ENCODE measurements around the gene CNBD2.
"Not testable (repeated sequence)": the region's sequence is repeated elsewhere in the genome, so short reads cannot be mapped to it uniquely, and the experiment has no call there.

Gene CNBD2

GRCh38 chr20:36018208-36018988, 50.0 kb downstream of the CNBD2 start:
- DNase-seq (ENCODE audit: low read depth in 2 of 2): no peak

DNA sequence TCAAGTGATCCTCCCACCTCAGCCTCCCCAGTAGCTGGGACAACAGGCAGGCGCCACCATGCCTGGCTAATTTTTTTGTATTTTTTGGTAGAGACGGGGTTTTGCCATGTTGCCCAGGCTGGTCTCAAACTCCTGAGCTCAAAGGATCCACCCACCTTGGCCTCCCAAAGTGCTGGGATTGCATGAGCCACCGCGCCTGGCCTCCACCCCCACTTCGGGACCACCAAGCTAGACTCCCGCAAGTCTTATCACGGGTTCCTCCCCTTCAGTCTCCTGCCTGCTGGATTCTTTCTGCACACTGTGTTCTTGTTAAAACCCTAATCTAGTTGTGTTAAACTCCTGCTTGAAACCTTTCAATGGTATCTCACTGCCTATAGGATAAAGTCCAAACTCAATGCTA, 57.7 kb downstream of the CNBD2 start:
- not testable (repeated sequence) for DNase-seq (ENCODE audit: low read depth in 2 of 2)

- DNase-seq (ENCODE audit: low read depth in 2 of 2): no peak
These were observed 59.9 kb downstream of the CNBD2 start for GRCh38 chr20:36028106-36028808.

DNA sequence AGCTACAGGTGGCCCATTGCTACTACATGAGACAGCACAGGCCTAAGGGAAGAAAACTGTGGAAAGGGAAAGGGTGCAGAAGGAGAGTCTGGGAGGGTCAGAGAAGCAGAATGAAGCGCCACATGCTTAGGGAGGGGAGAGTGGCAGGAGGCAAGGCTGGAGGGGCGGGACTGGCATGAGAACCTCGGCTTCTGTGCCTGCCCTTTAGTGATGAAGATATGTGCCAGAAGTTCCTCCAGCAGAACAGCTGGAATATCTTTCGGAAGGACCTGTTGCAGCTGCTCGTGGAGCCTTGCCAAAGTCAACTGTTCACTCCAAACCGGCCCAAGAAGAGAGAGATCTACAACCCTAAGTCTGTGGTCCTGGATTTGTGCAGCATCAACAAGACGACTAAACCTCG, 61.8 kb downstream of the CNBD2 start:
- DNase-seq (ENCODE audit: low read depth in 2 of 2): no peak

- no peak for DNase-seq (ENCODE audit: low read depth in 2 of 2)
These were observed 63.4 kb downstream of the CNBD2 start for GRCh38 chr20:36031806-36032205.

DNA sequence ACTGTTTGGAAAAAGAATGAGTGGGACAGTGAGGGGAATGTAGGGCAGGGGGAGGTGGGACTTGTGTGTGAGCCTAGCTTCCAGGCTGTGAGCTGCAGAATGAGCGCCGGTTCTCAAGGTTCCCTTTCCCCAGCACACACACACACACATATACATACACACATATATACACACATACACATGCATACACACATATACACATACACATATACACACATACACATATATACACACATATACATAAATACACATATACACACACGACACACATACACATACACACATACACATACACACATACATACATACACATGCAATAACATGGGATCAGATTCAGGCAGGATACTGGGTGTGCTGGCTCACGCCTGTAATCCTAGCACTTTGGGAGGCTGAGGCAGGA, 66.5 kb downstream of the CNBD2 start:
- no peak for DNase-seq (ENCODE audit: low read depth in 2 of 2)

GRCh38 chr20:36035745-36036144, 67.4 kb downstream of the CNBD2 start:
- DNase-seq (ENCODE audit: low read depth in 2 of 2): no peak

GRCh38 chr20:36036688-36037087, 68.3 kb downstream of the CNBD2 start:
- DNase-seq (ENCODE audit: low read depth in 2 of 2): no peak

- no peak for DNase-seq (ENCODE audit: low read depth in 2 of 2)
These were observed 72.2 kb downstream of the CNBD2 start for GRCh38 chr20:36040571-36040970.

- DNase-seq (ENCODE audit: low read depth in 2 of 2): no peak
These were observed 75.1 kb downstream of the CNBD2 start for GRCh38 chr20:36043441-36043840.

DNA sequence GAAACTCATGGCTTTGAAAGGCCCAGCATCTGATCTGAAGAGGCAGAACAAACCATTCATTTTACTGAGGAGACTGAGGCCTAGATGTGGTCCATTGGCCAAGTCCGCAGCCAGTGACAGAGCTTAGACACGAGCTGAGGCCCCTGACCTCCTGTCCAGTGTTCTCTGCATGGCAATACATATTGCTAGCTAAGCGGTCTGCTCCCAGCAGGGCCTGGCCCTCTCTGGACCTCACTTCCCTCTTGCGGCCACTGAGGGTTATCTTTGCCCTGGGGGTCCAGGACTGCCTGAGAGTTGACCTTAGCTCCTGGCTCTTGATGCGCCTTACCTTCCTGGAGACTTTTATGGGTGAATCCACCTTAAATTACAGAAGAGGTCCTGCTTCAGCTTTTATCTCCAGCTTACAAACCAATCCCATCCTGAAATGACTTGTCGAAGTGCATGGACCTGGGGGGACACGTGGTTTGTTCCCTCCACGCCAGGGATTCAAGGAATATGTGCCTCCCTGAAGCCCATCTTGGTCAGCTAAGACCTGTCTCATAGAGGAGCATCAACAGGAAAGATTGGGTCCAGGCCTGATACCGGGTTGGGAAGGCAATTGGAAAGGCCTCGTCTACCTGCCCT, 75.6 kb downstream of the CNBD2 start:
- DNase-seq (ENCODE audit: low read depth in 2 of 2): no peak

DNA sequence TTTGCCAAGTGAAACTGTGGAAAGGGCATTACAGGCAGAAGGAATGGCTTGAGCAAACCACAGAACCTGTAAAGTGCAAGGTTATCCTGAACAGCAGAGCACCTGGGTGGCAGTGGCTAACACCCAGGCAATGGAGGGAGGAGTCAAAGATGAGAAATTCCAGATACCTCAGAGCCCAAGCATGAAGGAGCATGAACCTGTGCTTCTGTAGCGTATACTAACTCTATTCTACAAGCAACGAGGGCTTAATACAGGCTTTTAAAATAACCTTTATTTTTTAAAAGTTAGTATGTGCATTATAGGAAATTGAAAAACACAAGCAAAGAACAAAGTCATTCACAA, 77.0 kb downstream of the CNBD2 start:
- DNase-seq (ENCODE audit: low read depth in 2 of 2): no peak

GRCh38 chr20:36046073-36046798, 77.8 kb downstream of the CNBD2 start:
- DNase-seq (ENCODE audit: low read depth in 2 of 2): not testable (repeated sequence)

- DNase-seq (ENCODE audit: low read depth in 2 of 2): not testable (repeated sequence)
These were observed 81.0 kb downstream of the CNBD2 start for GRCh38 chr20:36049408-36049807.

DNA sequence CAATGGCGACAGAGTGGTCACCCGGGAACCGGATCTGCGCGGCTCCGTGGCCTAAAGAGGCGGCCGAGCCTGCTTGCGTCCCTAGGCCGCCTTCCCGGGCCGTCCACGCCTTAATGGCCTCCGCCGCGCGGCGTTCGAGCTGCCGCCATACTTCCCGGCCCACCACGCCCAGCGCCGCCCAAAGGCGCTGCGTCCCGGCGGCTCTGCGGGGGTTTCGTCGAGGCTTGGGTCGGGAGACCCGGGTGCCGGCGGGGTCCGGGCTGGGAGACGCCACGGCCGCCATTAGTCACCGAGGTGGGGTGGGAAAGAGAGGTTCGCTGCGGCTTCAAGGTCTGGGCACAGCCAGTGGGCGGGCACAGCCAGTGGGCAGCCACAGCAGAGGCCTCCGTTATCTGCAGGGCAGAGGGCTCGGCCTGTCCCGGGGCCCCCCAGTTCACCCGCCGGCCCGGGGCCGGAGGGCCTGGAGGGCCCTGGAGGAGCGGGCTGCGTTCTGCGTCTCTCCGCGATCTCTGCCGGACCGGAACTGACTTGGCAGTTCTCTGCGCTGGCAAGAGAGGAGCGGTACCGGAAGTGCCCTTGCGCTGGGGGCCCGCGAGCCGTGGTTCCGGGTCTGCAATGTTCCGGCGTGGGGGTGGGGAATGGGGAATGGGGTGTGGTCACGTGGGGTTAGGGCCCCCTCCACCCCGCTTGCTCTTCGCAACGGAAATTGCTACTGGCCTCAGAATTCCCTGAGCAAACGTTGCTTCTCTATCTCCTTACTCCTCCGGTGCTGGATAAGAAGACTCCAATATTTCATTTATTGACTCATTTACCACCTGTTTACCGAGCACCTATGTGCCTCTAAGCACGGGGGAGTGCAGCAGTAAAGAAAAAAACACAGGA, 82.3 kb downstream of the CNBD2 start:
- peak; percentile 77 to 84 for DNase-seq (ENCODE audit: low read depth in 2 of 2)

DNA sequence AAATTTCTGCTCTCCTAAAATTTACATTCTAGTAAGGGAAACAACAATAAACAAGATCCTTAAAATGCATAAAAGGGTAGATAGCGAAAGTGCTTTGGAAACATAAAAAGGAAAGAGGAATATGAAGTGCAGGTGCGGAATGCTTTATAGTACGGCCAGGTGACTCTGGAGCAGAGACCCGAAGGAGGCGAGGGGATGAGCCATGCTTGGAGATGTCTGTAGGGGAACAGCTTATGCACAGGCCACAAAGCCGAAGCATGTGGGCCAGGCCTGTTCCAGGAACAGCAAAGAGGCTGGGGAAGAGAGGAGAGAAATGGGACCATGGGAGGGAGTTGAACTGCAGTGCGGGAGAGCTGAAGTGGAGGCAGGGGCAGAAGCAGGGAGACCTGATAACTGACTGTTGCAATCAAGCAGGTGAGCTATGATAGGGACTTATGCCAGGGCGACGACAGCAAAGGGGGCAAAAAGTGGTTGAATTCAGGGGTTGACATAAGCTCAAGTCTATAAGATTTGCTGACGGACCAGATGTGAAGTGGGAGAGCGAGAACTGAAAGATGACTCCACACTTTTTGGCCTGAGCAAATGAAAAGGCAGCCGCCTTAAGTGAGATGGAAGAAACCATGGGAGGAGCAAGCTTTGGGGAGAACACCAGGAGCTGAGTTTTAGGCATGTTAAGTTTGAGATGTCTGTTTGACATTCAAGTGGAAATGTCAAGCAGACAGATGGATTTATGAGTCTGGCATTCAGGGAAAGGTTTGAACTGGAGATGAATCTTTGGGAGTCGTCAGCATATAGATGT, 83.1 kb downstream of the CNBD2 start:
- no peak for DNase-seq (ENCODE audit: low read depth in 2 of 2)

- no peak for DNase-seq (ENCODE audit: low read depth in 2 of 2)
These were observed 83.7 kb downstream of the CNBD2 start for GRCh38 chr20:36052117-36052513.

DNA sequence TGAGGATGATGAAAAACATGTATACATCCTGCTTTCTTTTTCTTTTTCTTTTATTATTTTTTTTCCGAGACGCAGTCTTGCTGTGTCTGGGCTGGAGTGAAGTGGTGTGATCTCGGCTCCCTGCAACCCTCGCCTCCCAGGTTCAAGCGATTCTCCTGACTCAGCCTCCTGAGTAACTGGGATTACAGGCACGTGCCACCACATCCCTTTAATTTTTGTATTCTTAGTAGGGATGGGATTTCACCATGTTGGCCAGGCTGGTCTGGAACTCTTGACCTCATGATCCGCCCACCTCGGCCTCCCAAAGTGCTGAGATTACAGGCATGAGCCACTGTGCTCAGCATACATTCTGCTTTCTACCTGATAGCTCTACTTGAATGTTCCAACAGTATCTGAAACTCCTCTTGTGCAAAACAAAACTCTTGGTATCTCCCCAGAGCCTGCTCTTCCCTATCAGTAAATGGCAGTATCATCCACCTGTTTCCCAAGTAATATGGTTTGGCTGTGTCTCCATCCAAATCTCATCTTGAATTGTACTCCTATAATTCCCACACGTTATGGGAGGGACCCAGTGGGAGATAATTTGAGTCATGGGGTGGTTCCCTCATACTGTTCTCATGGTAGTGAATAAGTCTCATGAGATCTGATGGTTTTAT, 85.6 kb downstream of the CNBD2 start:
- DNase-seq (ENCODE audit: low read depth in 2 of 2): not testable (repeated sequence)

DNA sequence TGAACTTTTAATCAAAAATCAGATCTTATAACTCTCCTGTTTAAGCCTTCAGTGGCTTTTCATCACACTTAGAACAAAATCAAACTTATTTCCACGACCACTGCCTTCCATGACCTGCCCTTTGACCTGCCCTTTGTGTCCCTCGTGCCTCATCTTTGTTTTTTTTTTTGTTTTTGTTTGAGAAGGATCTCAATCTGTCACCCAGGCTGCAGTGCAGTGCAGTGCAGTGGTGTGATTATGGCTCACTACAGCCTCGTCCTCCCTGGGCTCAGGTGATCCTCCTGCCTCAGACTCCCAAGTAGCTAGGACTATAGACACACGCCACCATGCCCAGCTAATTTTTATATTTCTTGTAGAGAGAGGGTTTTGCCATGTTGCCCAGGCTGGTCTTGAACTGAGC, 86.8 kb downstream of the CNBD2 start:
- no peak for DNase-seq (ENCODE audit: low read depth in 2 of 2)

DNA sequence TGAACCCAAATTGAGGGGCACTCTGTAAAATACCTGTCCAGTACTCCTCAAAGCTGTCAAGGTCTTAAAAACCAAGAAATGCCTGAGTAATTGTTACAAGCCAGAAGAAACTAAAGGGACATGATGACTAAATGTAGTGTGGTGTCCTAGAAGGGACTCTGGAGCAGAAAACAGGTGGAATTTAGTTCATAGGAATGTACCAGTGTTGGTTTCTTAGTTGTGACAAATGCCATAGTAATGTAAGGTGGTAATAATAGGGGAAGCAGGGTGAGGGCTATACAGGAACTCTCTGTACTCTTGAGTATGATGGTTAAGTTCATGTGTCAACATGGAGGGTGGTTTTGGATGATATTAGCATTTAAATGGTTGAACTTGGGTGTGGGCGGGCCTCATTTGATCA, 92.3 kb downstream of the CNBD2 start:
- DNase-seq (ENCODE audit: low read depth in 2 of 2): no peak
